KMS-11 (cell line): ENCODE measurements around the gene TBCB.

Experiments
- H2AFZ ChIP-seq: fragments of 200-600 bp; sonication (generic); 2 replicates; pipeline ENCODE4 v1.6.1; 2016; ENCODE audit warnings: antibody characterized with exemption, mixed run types, low read depth
- H3K27ac ChIP-seq: fragments of 200-600 bp; sonication (generic); 2 replicates; pipeline ENCODE4 v1.6.1; 2016; ENCODE audit warnings: mild to moderate bottlenecking, mixed run types
- H3K27me3 ChIP-seq: fragments of 200-600 bp; sonication (generic); 2 replicates; pipeline ENCODE4 v1.6.1; 2017; ENCODE audit warnings: mild to moderate bottlenecking, low read depth, mixed run types, moderate library complexity; ENCODE audit not compliant: insufficient read depth
- H3K36me3 ChIP-seq: fragments of 200-600 bp; sonication (generic); 2 replicates; pipeline ENCODE4 v1.6.1; 2017; ENCODE audit warnings: mild to moderate bottlenecking, mixed run types; ENCODE audit not compliant: insufficient read depth
- H3K4me1 ChIP-seq: fragments of 200-600 bp; sonication (generic); 2 replicates; pipeline ENCODE4 v1.6.1; 2016; ENCODE audit warnings: mild to moderate bottlenecking, low read depth, mixed run types; ENCODE audit not compliant: poor library complexity, severe bottlenecking
- H3K4me2 ChIP-seq: fragments of 200-600 bp; sonication (generic); 2 replicates; pipeline ENCODE4 v1.7.0; 2016; ENCODE audit warnings: mild to moderate bottlenecking, mixed run types
- H3K4me3 ChIP-seq: fragments of 200-600 bp; sonication (generic); IDR thresholded peaks from 2 replicates; pipeline ENCODE4 v1.6.1; 2017; ENCODE audit warnings: low read depth, low read length, mixed read lengths; ENCODE audit not compliant: insufficient read depth
- H3K79me2 ChIP-seq: fragments of 200-600 bp; sonication (generic); 2 replicates; pipeline ENCODE4 v1.6.1; 2016; ENCODE audit warnings: low read depth, mixed run types; ENCODE audit not compliant: insufficient read depth
- H3K9ac ChIP-seq: fragments of 200-600 bp; sonication (generic); 2 replicates; pipeline ENCODE4 v1.6.1; 2016; ENCODE audit warnings: mild to moderate bottlenecking, mixed run types
- H4K20me1 ChIP-seq: fragments of 200-600 bp; sonication (generic); 2 replicates; pipeline ENCODE4 v1.6.1; 2016; ENCODE audit warnings: mild to moderate bottlenecking, mixed run types; ENCODE audit not compliant: insufficient read depth
- TF ChIP-seq, protein P1 (sequence below): fragments of 200-600 bp; sonication (generic); conservative IDR thresholded peaks from 2 replicates; pipeline ENCODE4 v1.6.1; 2017; ENCODE audit warnings: low read depth, mild to moderate bottlenecking, antibody characterized with exemption, low read length, moderate library complexity, mixed read lengths

TBCB gene

DNA sequence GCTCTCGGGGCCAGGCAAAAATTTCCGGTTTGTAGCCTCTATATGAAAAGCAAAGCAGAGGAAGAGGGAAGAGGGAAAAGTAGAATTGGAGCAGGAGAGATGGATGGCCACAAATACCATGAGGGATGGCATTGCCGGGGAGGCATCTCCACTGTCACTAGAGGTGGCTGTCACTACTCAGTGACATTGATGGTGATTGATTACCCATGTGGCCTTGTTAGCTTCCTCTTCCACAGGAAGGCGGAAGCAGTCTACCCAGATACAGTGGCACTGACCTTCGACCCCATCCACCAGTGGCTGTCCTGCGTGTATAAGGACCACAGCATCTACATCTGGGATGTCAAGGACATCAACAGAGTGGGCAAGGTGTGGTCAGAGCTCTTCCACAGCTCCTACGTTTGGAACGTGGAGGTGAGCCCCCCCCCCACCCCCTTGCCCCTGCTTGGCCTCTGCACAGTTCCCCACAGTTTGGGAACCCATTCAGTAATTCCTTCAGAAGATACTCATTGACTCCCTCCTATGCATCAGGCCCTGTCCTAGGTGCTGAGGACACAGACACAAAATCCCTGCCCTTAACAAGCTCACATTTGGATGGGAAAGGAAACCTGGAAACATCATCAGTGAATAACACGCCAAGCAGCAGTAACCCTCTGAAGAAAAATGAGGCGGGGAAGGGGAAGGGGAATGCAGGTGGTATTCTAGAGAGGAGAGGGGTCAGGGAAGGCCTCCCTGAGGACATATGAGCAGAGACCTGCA lies 42.0 kb upstream of the TBCB start:
- TF ChIP-seq, protein P1, sequence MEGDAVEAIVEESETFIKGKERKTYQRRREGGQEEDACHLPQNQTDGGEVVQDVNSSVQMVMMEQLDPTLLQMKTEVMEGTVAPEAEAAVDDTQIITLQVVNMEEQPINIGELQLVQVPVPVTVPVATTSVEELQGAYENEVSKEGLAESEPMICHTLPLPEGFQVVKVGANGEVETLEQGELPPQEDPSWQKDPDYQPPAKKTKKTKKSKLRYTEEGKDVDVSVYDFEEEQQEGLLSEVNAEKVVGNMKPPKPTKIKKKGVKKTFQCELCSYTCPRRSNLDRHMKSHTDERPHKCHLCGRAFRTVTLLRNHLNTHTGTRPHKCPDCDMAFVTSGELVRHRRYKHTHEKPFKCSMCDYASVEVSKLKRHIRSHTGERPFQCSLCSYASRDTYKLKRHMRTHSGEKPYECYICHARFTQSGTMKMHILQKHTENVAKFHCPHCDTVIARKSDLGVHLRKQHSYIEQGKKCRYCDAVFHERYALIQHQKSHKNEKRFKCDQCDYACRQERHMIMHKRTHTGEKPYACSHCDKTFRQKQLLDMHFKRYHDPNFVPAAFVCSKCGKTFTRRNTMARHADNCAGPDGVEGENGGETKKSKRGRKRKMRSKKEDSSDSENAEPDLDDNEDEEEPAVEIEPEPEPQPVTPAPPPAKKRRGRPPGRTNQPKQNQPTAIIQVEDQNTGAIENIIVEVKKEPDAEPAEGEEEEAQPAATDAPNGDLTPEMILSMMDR = no peak
- H3K36me3 ChIP-seq = peaks cover 3% of the 10 kb centered on the region; the same call in 1 of the 2 replicates

DNA sequence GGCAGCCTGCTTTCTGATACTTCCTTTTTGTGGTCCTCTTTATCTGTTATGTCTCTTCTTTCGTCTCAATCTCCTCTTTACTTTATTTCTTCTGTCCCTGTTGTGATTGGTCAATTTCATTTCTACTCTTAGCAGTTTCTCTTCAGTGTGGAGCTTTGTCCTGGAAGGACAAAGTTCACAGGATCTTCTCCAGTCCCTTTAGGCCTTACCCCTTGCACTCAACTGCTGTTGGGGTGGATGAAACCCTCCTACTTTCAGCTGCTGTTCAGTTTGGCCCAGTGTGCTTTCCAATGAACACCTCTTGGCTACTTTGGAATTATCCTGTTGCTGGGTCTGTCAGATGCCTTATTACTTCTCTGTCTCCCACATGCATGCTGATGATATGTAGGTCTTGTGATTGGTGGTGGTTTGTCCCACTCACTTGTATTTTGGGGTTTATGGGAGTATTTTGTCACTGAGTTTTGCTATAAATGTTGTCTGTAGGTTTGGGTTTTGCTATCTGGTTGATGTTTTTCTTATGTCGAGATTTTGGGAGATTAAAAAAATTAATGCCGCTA lies 35.8 kb upstream of the TBCB start:
- Histone ChIP-seq H3K36me3 (peaks cover 19% of the 10 kb centered on the region; the same call in 1 of the 2 replicates), H3K4me3 (no peak overlapping the region), H4K20me1 (no peaks in the 10 kb centered on the region), H3K9ac (no peak overlapping the region), H3K27ac (no peak overlapping the region), H3K4me1 (no peaks in the 10 kb centered on the region), H3K27me3 (no peaks in the 10 kb centered on the region), H3K79me2 (no peaks in the 10 kb centered on the region), H2AFZ (no peak overlapping the region), H3K4me2 (no peak overlapping the region)
- TF ChIP-seq, protein P1 = no peak

More for the DNA sequence above, 42.0 kb upstream of the TBCB start:
- Histone ChIP-seq H4K20me1 (no peaks in the 10 kb centered on the region), H2AFZ (no peak overlapping the region), H3K4me2 (no peak overlapping the region), H3K79me2 (no peaks in the 10 kb centered on the region), H3K4me3 (no peak overlapping the region), H3K4me1 (no peaks in the 10 kb centered on the region), H3K27me3 (no peaks in the 10 kb centered on the region), H3K9ac (no peak overlapping the region), H3K27ac (no peak overlapping the region)

DNA sequence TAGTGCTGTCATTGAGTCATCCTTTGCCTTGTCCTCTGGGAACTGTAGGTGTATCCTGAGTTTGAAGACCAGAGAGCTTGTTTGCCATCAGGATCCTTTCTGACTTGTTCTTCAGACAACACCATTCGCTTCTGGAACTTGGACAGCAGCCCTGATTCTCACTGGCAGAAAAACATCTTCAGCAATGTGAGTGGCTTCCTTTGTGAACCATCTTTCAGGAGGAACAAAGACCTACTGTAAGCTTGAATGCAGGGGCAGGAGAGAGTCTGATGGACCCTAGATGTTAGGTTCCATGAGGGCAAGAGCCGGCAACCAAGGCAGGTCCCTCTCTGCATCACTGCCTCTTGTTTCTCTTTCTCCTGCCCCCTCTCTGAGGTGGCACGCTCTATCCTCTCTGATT lies 33.9 kb upstream of the TBCB start:
- no peaks in the 10 kb centered on the region for H3K79me2 ChIP-seq
- peaks cover 19% of the 10 kb centered on the region; the same call in 1 of the 2 replicates for H3K36me3 ChIP-seq
- no peaks in the 10 kb centered on the region for H3K4me1 ChIP-seq
- H3K27ac ChIP-seq = no peak overlapping the region
- TF ChIP-seq, protein P1 = no peak
- no peaks in the 10 kb centered on the region for H3K27me3 ChIP-seq
- H2AFZ ChIP-seq = no peak overlapping the region
- no peak overlapping the region for H3K4me3 ChIP-seq
- no peaks in the 10 kb centered on the region for H4K20me1 ChIP-seq
- H3K4me2 ChIP-seq = no peak overlapping the region
- H3K9ac ChIP-seq = no peak overlapping the region

DNA sequence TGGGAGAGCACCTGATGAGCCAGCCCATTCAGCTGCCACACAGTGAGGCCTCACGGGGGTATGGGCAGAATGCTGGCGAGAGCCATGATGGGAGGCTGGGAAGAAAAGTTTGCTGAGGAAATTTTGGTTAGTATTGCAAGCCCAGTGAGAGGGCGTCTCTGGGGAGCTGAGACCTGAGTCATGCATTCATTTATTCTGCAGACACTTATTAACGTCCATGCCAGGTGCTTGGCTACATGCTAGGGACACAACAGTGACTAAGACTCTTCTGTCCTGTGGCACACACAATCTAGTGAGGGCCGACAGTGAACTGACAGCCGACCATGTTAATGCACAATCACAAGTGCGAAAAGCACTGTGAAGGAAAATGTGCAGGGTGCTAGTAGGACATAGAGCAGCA lies 33.4 kb upstream of the TBCB start:
- Histone ChIP-seq H3K27me3 (no peaks in the 10 kb centered on the region), H4K20me1 (no peaks in the 10 kb centered on the region), H3K9ac (no peak overlapping the region), H3K4me2 (no peak overlapping the region), H3K4me3 (no peak overlapping the region), H3K36me3 (peaks cover 19% of the 10 kb centered on the region; the same call in 1 of the 2 replicates), H3K4me1 (no peaks in the 10 kb centered on the region), H2AFZ (no peak overlapping the region), H3K27ac (no peak overlapping the region), H3K79me2 (no peaks in the 10 kb centered on the region)
- TF ChIP-seq, protein P1 = no peak
